WTC11 (cell line): ENCODE results near the gene NPC2. TPM values are rescaled to one million over a fixed set of nuclear protein-coding genes. Genes with fewer than 3 reads are reported as not detected.

ENCODE experiments used
- ATAC-seq: fragments of 200-7000 bp; cut with Tn5 transposase; 2 replicates; pipeline ENCODE4 v1.10.0; 2021; ENCODE audit warnings: mild to moderate bottlenecking, moderate library complexity
- CTCF ChIA-PET: fragments of 300-600 bp; sonication (Branson Sonifier 250); formaldehyde crosslinking; loops from one replicate; lab custom pipeline; 2021; ENCODE audit warnings: antibody characterized with exemption; lab: Charles Lee
- POLR2A ChIA-PET: fragments of 350-600 bp; sonication (Branson Sonifier 250); formaldehyde crosslinking; loops from one replicate; lab custom pipeline; 2021; ENCODE audit warnings: antibody characterized with exemption; lab: Charles Lee
- DNase-seq: peaks from one replicate; pipeline ENCODE4 v3.0.0; 2021; ENCODE audit warnings: low spot score
- H3K27ac Mint-ChIP-seq: 2 replicates; pipeline ENCODE4 v1.8.0; 2021; ENCODE audit warnings: mixed read lengths
- H3K27me3 Mint-ChIP-seq: 2 replicates; pipeline ENCODE4 v1.8.0; 2021; ENCODE audit warnings: low read depth, mild to moderate bottlenecking, moderate library complexity, mixed read lengths
- H3K36me3 Mint-ChIP-seq: 2 replicates; pipeline ENCODE4 v1.8.0; 2021; ENCODE audit warnings: mixed read lengths
- H3K4me1 Mint-ChIP-seq: 2 replicates; pipeline ENCODE4 v1.8.0; 2022; ENCODE audit warnings: mixed read lengths
- H3K4me3 Mint-ChIP-seq: 2 replicates; pipeline ENCODE4 v1.8.0; 2021; ENCODE audit warnings: mild to moderate bottlenecking, moderate library complexity, mixed read lengths
- H3K9me3 Mint-ChIP-seq: 2 replicates; pipeline ENCODE4 v1.8.0; 2021; ENCODE audit warnings: mixed read lengths
- ESRRA ChIP-seq: sonication (generic); formaldehyde crosslinking; IDR thresholded peaks from 2 replicates; pipeline ENCODE4 v1.8.1; 2022; ENCODE audit warnings: mild to moderate bottlenecking, missing genetic modification reagents, borderline replicate concordance
- ETV6 ChIP-seq: sonication (generic); formaldehyde crosslinking; IDR thresholded peaks from 2 replicates; pipeline ENCODE4 v1.8.1; 2022; ENCODE audit warnings: mild to moderate bottlenecking, missing genetic modification reagents
- FOXJ3 ChIP-seq: sonication (generic); formaldehyde crosslinking; IDR thresholded peaks from 2 replicates; pipeline ENCODE4 v1.9.0; 2021; ENCODE audit warnings: missing genetic modification reagents, mild to moderate bottlenecking, borderline replicate concordance
- GTF2I ChIP-seq: fragments of 250-450 bp; sonication (Bioruptor Pico); conservative IDR thresholded peaks from 2 replicates; pipeline ENCODE4 v1.4.0; 2021; ENCODE audit warnings: mild to moderate bottlenecking
- HMGXB4 ChIP-seq: sonication (generic); formaldehyde crosslinking; IDR thresholded peaks from 2 replicates; pipeline ENCODE4 v1.8.1; 2023; ENCODE audit warnings: mild to moderate bottlenecking, moderate library complexity, missing genetic modification reagents
- JUN ChIP-seq: sonication (generic); formaldehyde crosslinking; IDR thresholded peaks from 2 replicates; pipeline ENCODE4 v1.8.0; 2023; ENCODE audit warnings: mild to moderate bottlenecking, missing genetic modification reagents
- NR3C1 ChIP-seq: sonication (generic); formaldehyde crosslinking; conservative IDR thresholded peaks from 2 replicates; pipeline ENCODE4 v1.8.1; 2023; ENCODE audit warnings: low read depth, mild to moderate bottlenecking, missing genetic modification reagents
- PRRX2 ChIP-seq: fragments of 250-450 bp; sonication (Bioruptor Pico); IDR thresholded peaks from 2 replicates; pipeline ENCODE4 v1.8.0; 2021; ENCODE audit warnings: mild to moderate bottlenecking
- RORB ChIP-seq: fragments of 250-450 bp; sonication (Bioruptor Pico); IDR thresholded peaks from 2 replicates; pipeline ENCODE4 v1.9.0; 2021; ENCODE audit warnings: mild to moderate bottlenecking
- SMAD4 ChIP-seq: sonication (generic); formaldehyde crosslinking; IDR thresholded peaks from 2 replicates; pipeline ENCODE4 v1.8.0; 2022; ENCODE audit warnings: mild to moderate bottlenecking, missing genetic modification reagents
- SOX15 ChIP-seq: fragments of 250-450 bp; sonication (Bioruptor Pico); IDR thresholded peaks from 2 replicates; pipeline ENCODE4 v1.9.0; 2021; ENCODE audit warnings: mild to moderate bottlenecking
- TEAD4 ChIP-seq: sonication (generic); formaldehyde crosslinking; IDR thresholded peaks from 2 replicates; pipeline ENCODE4 v1.8.0; 2022; ENCODE audit warnings: mild to moderate bottlenecking, missing genetic modification reagents
- TP53 ChIP-seq: sonication (generic); formaldehyde crosslinking; IDR thresholded peaks from 2 replicates; pipeline ENCODE4 v1.8.1; 2023; ENCODE audit warnings: mild to moderate bottlenecking, missing genetic modification reagents
- ZNF121 ChIP-seq: sonication (generic); formaldehyde crosslinking; IDR thresholded peaks from 2 replicates; pipeline ENCODE4 v1.8.0; 2023; ENCODE audit warnings: missing genetic modification reagents
- ZNF219 ChIP-seq: sonication (generic); formaldehyde crosslinking; IDR thresholded peaks from 2 replicates; pipeline ENCODE4 v1.8.0; 2023; ENCODE audit warnings: missing genetic modification reagents, mild to moderate bottlenecking, borderline replicate concordance
- ZNF423 ChIP-seq: fragments of 250-450 bp; sonication (Bioruptor Pico); IDR thresholded peaks from 2 replicates; pipeline ENCODE4 v2.1.2; 2022; ENCODE audit warnings: mild to moderate bottlenecking, moderate library complexity
- total RNA-seq: library from RNA; stranded (reverse); gene quantifications from 3 replicates; pipeline ENCODE4 v1.2.3, GENCODE V29; 2021
- TF ChIP-seq, protein P1 (sequence below): sonication (generic); formaldehyde crosslinking; IDR thresholded peaks from 2 replicates; pipeline ENCODE4 v1.8.1; 2022; ENCODE audit warnings: low read depth, mild to moderate bottlenecking, moderate library complexity, missing genetic modification reagents, borderline replicate concordance
- TF ChIP-seq, protein P2 (sequence below): sonication (generic); formaldehyde crosslinking; IDR thresholded peaks from 2 replicates; pipeline ENCODE4 v1.8.1; 2023; ENCODE audit warnings: mild to moderate bottlenecking, missing genetic modification reagents, borderline replicate concordance
- TF ChIP-seq, protein P3 (sequence below): fragments of 250-450 bp; sonication (Bioruptor Pico); IDR thresholded peaks from 2 replicates; pipeline ENCODE4 v1.8.0; 2021; ENCODE audit warnings: mild to moderate bottlenecking
- TF ChIP-seq, protein P4 (sequence below): sonication (generic); formaldehyde crosslinking; IDR thresholded peaks from 2 replicates; pipeline ENCODE4 v1.8.0; 2023; ENCODE audit warnings: missing genetic modification reagents, mild to moderate bottlenecking, borderline replicate concordance
- TF ChIP-seq, protein P5 (sequence below): fragments of 250-450 bp; sonication (Bioruptor Pico); IDR thresholded peaks from 2 replicates; pipeline ENCODE4 v1.9.0; 2021; ENCODE audit warnings: mild to moderate bottlenecking

The NPC2 gene
- total RNA-seq, 1 experiment from 2014 or later = 139 TPM

DNA sequence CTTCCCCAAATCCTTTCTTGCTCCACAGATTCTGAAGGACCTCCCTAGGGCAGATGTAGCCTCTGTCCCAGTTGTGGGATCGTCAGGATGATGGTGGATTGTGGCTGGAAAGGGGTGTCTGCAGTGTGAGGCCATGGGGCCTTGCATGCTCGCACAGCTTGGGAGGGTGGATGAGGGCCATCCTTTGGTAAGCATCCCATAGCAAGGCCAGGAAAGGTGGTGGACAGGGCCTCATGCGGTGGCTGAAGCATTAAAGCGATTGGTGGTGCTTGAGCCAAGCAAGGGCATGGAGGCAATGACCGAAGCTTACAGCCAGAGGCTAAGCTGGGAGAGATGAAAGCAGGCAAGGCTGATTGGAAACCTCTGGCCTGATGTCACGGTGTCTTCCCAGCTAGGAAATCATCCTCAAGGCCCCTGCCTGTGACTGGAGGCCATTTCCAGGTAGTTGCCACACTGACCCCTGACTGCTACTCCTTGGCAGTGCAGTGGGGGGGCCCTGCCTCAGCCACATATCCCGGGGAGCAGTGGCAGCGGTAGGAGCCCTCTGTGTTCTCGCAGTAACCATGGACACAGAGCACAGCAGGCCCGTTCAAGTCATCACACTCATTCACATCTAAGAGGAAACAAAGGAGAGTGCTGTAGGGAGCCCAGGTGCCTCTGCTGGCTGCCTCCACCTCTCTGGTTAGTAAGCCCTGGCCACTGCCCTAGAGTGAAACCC is 7.5 kb upstream of the NPC2 start:
- peak overlapping the region; percentile 91 for H3K27ac Mint-ChIP-seq
- no peak for TF ChIP-seq NR3C1 (CRISPR knock-in tag)
- no peak for TF ChIP-seq GTF2I (CRISPR knock-in tag)
- peak; percentile 66; the same call in 1 of the 2 replicates for TF ChIP-seq ZNF423 (CRISPR knock-in tag)
- TF ChIP-seq, protein P1, sequence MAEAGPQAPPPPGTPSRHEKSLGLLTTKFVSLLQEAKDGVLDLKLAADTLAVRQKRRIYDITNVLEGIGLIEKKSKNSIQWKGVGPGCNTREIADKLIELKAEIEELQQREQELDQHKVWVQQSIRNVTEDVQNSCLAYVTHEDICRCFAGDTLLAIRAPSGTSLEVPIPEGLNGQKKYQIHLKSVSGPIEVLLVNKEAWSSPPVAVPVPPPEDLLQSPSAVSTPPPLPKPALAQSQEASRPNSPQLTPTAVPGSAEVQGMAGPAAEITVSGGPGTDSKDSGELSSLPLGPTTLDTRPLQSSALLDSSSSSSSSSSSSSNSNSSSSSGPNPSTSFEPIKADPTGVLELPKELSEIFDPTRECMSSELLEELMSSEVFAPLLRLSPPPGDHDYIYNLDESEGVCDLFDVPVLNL = no peak
- no peak for TF ChIP-seq ZNF219
- no peak for TF ChIP-seq HMGXB4 (CRISPR knock-in tag)
- TF ChIP-seq, protein P2, sequence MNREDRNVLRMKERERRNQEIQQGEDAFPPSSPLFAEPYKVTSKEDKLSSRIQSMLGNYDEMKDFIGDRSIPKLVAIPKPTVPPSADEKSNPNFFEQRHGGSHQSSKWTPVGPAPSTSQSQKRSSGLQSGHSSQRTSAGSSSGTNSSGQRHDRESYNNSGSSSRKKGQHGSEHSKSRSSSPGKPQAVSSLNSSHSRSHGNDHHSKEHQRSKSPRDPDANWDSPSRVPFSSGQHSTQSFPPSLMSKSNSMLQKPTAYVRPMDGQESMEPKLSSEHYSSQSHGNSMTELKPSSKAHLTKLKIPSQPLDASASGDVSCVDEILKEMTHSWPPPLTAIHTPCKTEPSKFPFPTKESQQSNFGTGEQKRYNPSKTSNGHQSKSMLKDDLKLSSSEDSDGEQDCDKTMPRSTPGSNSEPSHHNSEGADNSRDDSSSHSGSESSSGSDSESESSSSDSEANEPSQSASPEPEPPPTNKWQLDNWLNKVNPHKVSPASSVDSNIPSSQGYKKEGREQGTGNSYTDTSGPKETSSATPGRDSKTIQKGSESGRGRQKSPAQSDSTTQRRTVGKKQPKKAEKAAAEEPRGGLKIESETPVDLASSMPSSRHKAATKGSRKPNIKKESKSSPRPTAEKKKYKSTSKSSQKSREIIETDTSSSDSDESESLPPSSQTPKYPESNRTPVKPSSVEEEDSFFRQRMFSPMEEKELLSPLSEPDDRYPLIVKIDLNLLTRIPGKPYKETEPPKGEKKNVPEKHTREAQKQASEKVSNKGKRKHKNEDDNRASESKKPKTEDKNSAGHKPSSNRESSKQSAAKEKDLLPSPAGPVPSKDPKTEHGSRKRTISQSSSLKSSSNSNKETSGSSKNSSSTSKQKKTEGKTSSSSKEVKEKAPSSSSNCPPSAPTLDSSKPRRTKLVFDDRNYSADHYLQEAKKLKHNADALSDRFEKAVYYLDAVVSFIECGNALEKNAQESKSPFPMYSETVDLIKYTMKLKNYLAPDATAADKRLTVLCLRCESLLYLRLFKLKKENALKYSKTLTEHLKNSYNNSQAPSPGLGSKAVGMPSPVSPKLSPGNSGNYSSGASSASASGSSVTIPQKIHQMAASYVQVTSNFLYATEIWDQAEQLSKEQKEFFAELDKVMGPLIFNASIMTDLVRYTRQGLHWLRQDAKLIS = no peak
- TF ChIP-seq RORB = no peak
- TF ChIP-seq FOXJ3 = no peak
- 0 out of 2 replicates have a peak, but pooled peaks have one; percentile 1 for TF ChIP-seq ZNF121
- TF ChIP-seq ETV6 (CRISPR knock-in tag) = peak; percentile 13; the same call in 1 of the 2 replicates
- TF ChIP-seq, protein P3, sequence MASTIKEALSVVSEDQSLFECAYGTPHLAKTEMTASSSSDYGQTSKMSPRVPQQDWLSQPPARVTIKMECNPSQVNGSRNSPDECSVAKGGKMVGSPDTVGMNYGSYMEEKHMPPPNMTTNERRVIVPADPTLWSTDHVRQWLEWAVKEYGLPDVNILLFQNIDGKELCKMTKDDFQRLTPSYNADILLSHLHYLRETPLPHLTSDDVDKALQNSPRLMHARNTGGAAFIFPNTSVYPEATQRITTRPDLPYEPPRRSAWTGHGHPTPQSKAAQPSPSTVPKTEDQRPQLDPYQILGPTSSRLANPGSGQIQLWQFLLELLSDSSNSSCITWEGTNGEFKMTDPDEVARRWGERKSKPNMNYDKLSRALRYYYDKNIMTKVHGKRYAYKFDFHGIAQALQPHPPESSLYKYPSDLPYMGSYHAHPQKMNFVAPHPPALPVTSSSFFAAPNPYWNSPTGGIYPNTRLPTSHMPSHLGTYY (CRISPR knock-in tag) = no peak
- TF ChIP-seq, protein P4, sequence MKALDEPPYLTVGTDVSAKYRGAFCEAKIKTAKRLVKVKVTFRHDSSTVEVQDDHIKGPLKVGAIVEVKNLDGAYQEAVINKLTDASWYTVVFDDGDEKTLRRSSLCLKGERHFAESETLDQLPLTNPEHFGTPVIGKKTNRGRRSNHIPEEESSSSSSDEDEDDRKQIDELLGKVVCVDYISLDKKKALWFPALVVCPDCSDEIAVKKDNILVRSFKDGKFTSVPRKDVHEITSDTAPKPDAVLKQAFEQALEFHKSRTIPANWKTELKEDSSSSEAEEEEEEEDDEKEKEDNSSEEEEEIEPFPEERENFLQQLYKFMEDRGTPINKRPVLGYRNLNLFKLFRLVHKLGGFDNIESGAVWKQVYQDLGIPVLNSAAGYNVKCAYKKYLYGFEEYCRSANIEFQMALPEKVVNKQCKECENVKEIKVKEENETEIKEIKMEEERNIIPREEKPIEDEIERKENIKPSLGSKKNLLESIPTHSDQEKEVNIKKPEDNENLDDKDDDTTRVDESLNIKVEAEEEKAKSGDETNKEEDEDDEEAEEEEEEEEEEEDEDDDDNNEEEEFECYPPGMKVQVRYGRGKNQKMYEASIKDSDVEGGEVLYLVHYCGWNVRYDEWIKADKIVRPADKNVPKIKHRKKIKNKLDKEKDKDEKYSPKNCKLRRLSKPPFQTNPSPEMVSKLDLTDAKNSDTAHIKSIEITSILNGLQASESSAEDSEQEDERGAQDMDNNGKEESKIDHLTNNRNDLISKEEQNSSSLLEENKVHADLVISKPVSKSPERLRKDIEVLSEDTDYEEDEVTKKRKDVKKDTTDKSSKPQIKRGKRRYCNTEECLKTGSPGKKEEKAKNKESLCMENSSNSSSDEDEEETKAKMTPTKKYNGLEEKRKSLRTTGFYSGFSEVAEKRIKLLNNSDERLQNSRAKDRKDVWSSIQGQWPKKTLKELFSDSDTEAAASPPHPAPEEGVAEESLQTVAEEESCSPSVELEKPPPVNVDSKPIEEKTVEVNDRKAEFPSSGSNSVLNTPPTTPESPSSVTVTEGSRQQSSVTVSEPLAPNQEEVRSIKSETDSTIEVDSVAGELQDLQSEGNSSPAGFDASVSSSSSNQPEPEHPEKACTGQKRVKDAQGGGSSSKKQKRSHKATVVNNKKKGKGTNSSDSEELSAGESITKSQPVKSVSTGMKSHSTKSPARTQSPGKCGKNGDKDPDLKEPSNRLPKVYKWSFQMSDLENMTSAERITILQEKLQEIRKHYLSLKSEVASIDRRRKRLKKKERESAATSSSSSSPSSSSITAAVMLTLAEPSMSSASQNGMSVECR (CRISPR knock-in tag) = no peak
- no peak for TF ChIP-seq JUN
- no peak for TF ChIP-seq SMAD4 (CRISPR knock-in tag)
- no peak for TF ChIP-seq ESRRA (CRISPR knock-in tag)
- TF ChIP-seq PRRX2 (CRISPR knock-in tag) = no peak
- TF ChIP-seq, protein P5, sequence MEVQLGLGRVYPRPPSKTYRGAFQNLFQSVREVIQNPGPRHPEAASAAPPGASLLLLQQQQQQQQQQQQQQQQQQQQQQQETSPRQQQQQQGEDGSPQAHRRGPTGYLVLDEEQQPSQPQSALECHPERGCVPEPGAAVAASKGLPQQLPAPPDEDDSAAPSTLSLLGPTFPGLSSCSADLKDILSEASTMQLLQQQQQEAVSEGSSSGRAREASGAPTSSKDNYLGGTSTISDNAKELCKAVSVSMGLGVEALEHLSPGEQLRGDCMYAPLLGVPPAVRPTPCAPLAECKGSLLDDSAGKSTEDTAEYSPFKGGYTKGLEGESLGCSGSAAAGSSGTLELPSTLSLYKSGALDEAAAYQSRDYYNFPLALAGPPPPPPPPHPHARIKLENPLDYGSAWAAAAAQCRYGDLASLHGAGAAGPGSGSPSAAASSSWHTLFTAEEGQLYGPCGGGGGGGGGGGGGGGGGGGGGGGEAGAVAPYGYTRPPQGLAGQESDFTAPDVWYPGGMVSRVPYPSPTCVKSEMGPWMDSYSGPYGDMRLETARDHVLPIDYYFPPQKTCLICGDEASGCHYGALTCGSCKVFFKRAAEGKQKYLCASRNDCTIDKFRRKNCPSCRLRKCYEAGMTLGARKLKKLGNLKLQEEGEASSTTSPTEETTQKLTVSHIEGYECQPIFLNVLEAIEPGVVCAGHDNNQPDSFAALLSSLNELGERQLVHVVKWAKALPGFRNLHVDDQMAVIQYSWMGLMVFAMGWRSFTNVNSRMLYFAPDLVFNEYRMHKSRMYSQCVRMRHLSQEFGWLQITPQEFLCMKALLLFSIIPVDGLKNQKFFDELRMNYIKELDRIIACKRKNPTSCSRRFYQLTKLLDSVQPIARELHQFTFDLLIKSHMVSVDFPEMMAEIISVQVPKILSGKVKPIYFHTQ (CRISPR knock-in tag) = no peak
- TF ChIP-seq TEAD4 (CRISPR knock-in tag) = no peak
- no peak for TF ChIP-seq TP53 (CRISPR knock-in tag)
- no peak for TF ChIP-seq SOX15 (CRISPR knock-in tag)

More for the DNA sequence above, 7.5 kb upstream of the NPC2 start:
- Mint-ChIP-seq H3K4me3 (no peak overlapping the region), H3K27me3 (no peaks in the 10 kb centered on the region), H3K36me3 (peaks cover 3% of the 10 kb centered on the region; the same call in 1 of the 2 replicates), H3K9me3 (no peaks in the 10 kb centered on the region), H3K4me1 (peaks cover 34% of the 10 kb centered on the region)
- peak; percentile 70 for ATAC-seq
- ChIA-PET POLR2A (interaction anchor here (1.7 kb wide), 1 partner anchor 153 kb away, joined by 5 read pairs; the partner anchor contains the start of gene VRTN), CTCF (interaction anchor here (0.6 to 4.3 kb wide), 22 partner anchors 7 to 244 kb away, joined by 3 to 58 read pairs (median 4); partner anchors contain the start of genes ISCA2, LTBP2 and NPC2)
- DNase-seq = peak; percentile 58
